Parathyroid adenoma (tissue), 2 donors: ENCODE data around the gene KRTAP6-1.

ENCODE experiments used
- H2AFZ ChIP-seq: fragments of 300-600 bp; sonication (generic); one replicate; pipeline ENCODE4 v1.7.0; 2017; ENCODE audit warnings: antibody characterized with exemption, mild to moderate bottlenecking
- H3K27ac ChIP-seq: fragments of 300-600 bp; sonication (generic); one replicate; pipeline ENCODE4 v1.7.0; 2017
- H3K27me3 ChIP-seq: fragments of 300-600 bp; sonication (generic); one replicate; pipeline ENCODE4 v1.7.0; 2017; ENCODE audit warnings: low read length; ENCODE audit not compliant: control insufficient read depth, insufficient read depth
- H3K36me3 ChIP-seq: fragments of 300-600 bp; sonication (generic); one replicate; pipeline ENCODE4 v1.7.0; 2017; ENCODE audit warnings: low read length; ENCODE audit not compliant: control insufficient read depth, insufficient read depth
- H3K4me1 ChIP-seq: fragments of 300-600 bp; sonication (generic); one replicate; pipeline ENCODE4 v1.7.0; 2017; ENCODE audit warnings: control low read depth
- H3K4me2 ChIP-seq: fragments of 300-600 bp; sonication (generic); one replicate; pipeline ENCODE4 v1.7.0; 2017; ENCODE audit warnings: low read length
- H3K4me3 ChIP-seq: fragments of 300-600 bp; sonication (generic); one replicate; pipeline ENCODE4 v1.7.0; 2017; ENCODE audit warnings: low read depth, low read length
- H3K79me2 ChIP-seq: fragments of 300-600 bp; sonication (generic); one replicate; pipeline ENCODE4 v1.7.0; 2017; ENCODE audit warnings: control low read depth
- H3K9ac ChIP-seq: fragments of 300-600 bp; sonication (generic); one replicate; pipeline ENCODE4 v1.7.0; 2017; ENCODE audit warnings: mild to moderate bottlenecking
- H3K9me3 ChIP-seq: fragments of 300-600 bp; sonication (generic); one replicate; pipeline ENCODE4 v1.7.0; 2017; ENCODE audit warnings: low read length; ENCODE audit not compliant: control insufficient read depth
- CTCF ChIP-seq: fragments of 300-600 bp; sonication (generic); IDR thresholded peaks from one replicate; pipeline ENCODE4 v1.7.0; 2017; ENCODE audit warnings: antibody characterized with exemption, mild to moderate bottlenecking
- donor health status: primary hyperparathyroidism.

The KRTAP6-1 gene

GRCh38 chr21:30613836-30614235 lies at the start of gene KRTAP6-1:
TSS of gene KRTAP6-1 (minus strand) at chr21:30613930. CDS start at chr21:30613904, 26 bp downstream.
- no peaks in the 10 kb centered on the region for H3K79me2 ChIP-seq

GRCh38 chr21:30652891-30653290 lies 39.2 kb upstream of the KRTAP6-1 start:
- H2AFZ ChIP-seq, result no peak overlapping the region
- no peaks in the 10 kb centered on the region for H3K9me3 ChIP-seq
- no peak overlapping the region for H3K27ac ChIP-seq
- no peaks in the 10 kb centered on the region for H3K36me3 ChIP-seq
- H3K27me3 ChIP-seq, result no peaks in the 10 kb centered on the region
- H3K79me2 ChIP-seq, result no peaks in the 10 kb centered on the region
- no peaks in the 10 kb centered on the region for H3K4me1 ChIP-seq
- no peak overlapping the region for H3K9ac ChIP-seq
- H3K4me2 ChIP-seq, result no peak overlapping the region
- TF ChIP-seq CTCF, result no peak
- H3K4me3 ChIP-seq, result no peak overlapping the region

More at GRCh38 chr21:30613836-30614235, at the start of gene KRTAP6-1:
- no peak for TF ChIP-seq CTCF
- no peak within 1 kb of the TSS for H2AFZ ChIP-seq
- no peak within 1 kb of the TSS for H3K4me2 ChIP-seq
- no peak within 1 kb of the TSS for H3K27ac ChIP-seq
- no peaks in the 10 kb centered on the region for H3K36me3 ChIP-seq
- no peaks in the 10 kb centered on the region for H3K4me1 ChIP-seq
- no peak within 1 kb of the TSS for H3K4me3 ChIP-seq
- H3K9ac ChIP-seq, result no peak within 1 kb of the TSS
- H3K27me3 ChIP-seq, result no peaks in the 10 kb centered on the region
- H3K9me3 ChIP-seq, result no peaks in the 10 kb centered on the region

- Histone ChIP-seq H3K4me3 (no peak overlapping the region), H3K79me2 (no peaks in the 10 kb centered on the region), H3K27ac (no peak overlapping the region), H3K36me3 (no peaks in the 10 kb centered on the region), H3K9ac (no peak overlapping the region), H3K4me2 (no peak overlapping the region), H2AFZ (no peak overlapping the region), H3K4me1 (no peaks in the 10 kb centered on the region), H3K9me3 (no peaks in the 10 kb centered on the region), H3K27me3 (no peaks in the 10 kb centered on the region)
- TF ChIP-seq CTCF, result no peak
Observed at GRCh38 chr21:30646904-30647414, 33.2 kb upstream of the KRTAP6-1 start.

- Histone ChIP-seq H3K27me3 (no peaks in the 10 kb centered on the region), H3K36me3 (no peaks in the 10 kb centered on the region), H3K4me1 (no peaks in the 10 kb centered on the region), H3K9ac (no peak within 1 kb of the TSS), H2AFZ (no peak within 1 kb of the TSS), H3K4me3 (no peak within 1 kb of the TSS), H3K4me2 (no peak within 1 kb of the TSS), H3K9me3 (no peaks in the 10 kb centered on the region), H3K79me2 (no peaks in the 10 kb centered on the region), H3K27ac (no peak within 1 kb of the TSS)
- no peak for TF ChIP-seq CTCF
Observed at GRCh38 chr21:30642564-30642963, 28.8 kb upstream of the KRTAP6-1 start, which contains the start of gene KRTAP20-3. TSS of gene KRTAP20-3 (plus strand) at chr21:30642864.

- no peak overlapping the region for H3K27ac ChIP-seq
- no peaks in the 10 kb centered on the region for H3K4me1 ChIP-seq
- no peaks in the 10 kb centered on the region for H3K36me3 ChIP-seq
- no peak overlapping the region for H2AFZ ChIP-seq
- H3K9ac ChIP-seq, result no peak overlapping the region
- no peak for TF ChIP-seq CTCF
- H3K4me2 ChIP-seq, result no peak overlapping the region
- no peaks in the 10 kb centered on the region for H3K27me3 ChIP-seq
- no peaks in the 10 kb centered on the region for H3K9me3 ChIP-seq
- no peak overlapping the region for H3K4me3 ChIP-seq
- no peaks in the 10 kb centered on the region for H3K79me2 ChIP-seq
Observed at GRCh38 chr21:30638686-30639085, 25.0 kb upstream of the KRTAP6-1 start.
